GM11168 (cell line): Measurements from ENCODE around the gene CYP46A1.

Experiments used
- in situ Hi-C: fragments of 300-500 bp; cut with MboI; formaldehyde crosslinking; loops from one replicate; pipeline ENCODE4 v1.12.0; 2022; ENCODE audit warnings: low sequenced_read_pairs; ENCODE audit not compliant: unreplicated experiment

Gene CYP46A1

GRCh38 chr14:99703381-99703780, 19.3 kb downstream of the CYP46A1 start:
- in situ Hi-C loops = no loop called here

DNA sequence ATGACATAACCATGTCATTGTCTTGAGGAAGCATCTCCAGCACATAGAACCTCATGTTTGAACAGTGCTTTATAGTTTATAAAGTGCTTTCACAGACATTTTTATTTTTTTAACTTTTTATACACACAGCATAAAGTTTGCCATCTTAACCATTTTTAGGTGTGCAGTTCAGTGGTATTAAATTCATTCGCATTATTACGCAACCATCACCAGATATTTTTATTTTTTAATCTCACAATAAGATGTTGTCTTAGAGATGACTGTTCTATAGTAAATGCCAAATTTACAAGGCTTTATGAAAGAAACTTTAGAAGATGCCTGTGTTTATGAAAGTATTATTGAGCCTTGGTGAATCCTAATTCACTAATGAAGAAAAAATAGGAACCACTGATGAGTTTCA, 19.9 kb downstream of the CYP46A1 start:
- in situ Hi-C loops = no loop called here

DNA sequence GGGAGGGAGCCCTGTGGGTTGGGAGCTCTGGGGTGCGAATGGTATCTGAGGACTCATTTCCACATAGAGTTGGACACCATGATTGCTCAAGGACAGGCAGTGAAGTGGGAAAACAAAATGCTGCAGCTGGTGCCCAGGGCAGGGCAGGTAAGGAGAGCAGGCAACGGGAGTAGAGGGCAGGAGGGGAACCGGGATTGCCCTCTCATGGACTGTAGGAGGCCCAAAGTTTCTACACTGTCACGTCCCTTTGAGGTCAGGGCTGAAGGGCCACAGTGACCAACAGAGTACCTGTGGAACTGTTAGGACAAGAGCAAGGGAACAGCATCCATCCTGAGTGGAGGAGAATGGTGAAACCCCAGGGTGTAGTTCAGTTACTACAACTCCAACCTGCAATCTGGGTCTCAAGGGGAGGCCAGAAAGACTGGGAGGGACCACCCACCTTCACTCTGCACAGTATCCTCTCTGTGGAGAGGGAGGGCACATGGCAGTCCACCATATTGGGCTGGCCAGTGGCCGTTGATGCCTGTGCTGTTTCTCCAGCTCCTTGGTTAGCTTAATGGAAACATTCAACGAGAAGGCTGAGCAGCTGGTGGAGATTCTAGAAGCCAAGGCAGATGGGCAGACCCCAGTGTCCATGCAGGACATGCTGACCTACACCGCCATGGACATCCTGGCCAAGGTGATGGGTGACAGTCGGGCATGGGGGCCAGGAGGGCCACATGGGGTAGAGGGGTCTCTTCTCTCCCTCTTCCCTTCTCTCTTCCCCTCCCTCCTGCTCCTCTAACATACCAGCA, 22.2 kb downstream of the CYP46A1 start:
- in situ Hi-C loops = no loop called here

DNA sequence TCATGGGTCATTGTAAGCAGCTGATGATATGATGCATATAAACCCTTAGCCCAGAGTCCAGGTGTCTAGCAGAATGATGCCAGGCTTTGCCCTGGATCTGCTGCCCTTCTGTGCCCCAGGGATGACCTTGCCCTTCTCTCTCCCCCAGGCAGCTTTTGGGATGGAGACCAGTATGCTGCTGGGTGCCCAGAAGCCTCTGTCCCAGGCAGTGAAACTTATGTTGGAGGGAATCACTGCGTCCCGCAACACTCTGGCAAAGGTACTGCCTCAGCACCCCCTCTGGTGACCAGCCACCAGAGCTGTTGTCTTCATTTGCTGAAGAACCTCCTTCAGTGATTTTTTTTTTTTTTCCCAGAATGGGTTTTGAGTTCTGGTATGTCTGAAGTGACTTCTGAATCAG, 23.3 kb downstream of the CYP46A1 start:
- in situ Hi-C loops = no loop called here

- in situ Hi-C loops = no loop called here
Observed at GRCh38 chr14:99707921-99708320, 23.8 kb downstream of the CYP46A1 start.

DNA sequence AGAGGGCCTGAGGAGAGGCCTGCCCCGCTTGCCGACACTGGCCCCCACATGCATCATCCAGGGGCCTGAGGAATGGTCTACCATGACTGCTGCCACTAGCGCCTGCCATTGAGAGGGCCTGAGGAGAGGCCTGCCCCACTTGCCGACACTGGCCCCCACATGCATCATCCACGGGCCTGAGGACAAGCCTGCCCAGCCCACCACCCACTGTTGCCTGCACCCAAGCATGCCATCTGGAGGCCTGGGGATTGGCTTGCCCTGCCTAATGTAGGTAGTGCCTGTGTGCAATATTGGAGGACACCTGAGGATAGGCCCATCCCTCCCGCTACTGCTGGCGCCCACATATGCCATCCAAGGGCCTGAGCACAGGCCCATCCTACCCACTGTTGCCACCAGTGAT, 24.4 kb downstream of the CYP46A1 start:
- in situ Hi-C loops = no loop called here

GRCh38 chr14:99713972-99714371, 29.9 kb downstream of the CYP46A1 start:
- in situ Hi-C loops = no loop called here

DNA sequence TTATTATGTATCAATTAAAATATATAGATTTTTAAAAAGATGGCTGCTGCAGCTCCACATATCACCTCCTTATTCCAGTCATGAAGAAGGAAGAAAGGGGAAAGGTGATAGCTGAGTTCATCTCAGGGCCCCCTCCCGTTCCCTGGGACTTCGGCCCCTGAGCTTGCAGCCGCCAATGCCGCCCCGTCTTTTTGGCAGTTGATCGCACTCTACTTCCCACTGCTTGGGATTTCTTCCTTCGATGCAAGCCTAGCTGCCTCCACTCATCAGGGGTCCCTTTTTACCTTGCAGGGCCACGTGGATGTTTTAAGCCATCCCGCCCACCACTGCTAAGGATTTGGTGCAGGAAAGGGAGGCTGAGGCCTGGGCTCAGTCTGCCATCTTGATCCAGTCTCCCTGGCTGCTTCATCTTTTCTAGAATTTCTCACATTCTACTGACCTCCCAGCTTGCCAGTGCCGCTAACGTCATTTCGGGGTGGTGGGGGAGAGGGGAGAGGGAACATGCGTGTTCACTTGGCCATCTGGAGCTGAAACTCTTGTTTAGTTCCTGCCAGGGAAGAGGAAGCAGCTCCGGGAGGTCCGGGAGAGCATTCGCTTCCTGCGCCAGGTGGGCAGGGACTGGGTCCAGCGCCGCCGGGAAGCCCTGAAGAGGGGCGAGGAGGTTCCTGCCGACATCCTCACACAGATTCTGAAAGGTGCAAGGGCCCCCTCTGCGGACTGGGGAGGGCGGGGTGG, 31.3 kb downstream of the CYP46A1 start:
- in situ Hi-C loops = no loop called here

- in situ Hi-C loops = no loop called here
Observed at GRCh38 chr14:99716091-99716849, 32.2 kb downstream of the CYP46A1 start.

DNA sequence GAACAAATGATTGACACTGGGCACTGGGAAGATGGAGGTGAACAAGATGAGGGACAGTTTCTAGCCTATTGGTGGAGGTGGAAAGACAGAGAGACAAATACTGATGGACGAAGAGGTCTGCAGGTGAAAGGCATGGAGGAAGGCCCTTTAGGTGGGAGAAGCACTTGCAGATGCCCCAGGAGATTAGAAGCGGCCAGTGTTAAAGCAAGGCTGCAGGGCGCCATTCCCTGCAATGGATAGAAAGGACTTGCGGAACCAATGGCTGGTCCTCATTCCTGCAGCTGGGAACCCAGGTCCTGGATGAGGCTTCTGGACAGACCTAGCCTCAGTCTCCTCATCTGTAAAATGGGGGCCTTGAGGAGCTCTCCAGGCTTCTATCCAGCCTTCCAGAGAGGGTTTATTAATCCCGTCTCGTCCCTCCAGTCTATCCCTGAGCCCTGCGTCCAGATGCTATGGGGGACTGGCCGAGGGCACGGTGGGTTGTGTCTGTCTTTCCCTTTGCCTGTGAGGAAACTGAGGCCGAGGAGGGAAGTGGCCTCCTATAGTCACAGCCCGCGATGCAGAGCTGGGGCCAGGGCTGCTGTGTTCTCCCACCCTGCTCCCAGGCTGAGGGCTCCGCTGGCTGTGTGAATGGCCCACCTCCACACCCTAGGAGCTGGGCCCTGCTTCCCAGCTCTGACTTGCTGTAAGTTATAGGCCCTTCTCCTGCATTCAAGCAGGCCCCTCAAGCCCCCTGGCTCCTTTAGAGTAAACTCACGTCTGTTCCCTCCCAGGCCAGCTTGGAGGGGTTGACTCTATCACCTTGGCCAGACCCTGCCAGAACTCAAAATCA, 33.0 kb downstream of the CYP46A1 start:
- in situ Hi-C loops = no loop called here

DNA sequence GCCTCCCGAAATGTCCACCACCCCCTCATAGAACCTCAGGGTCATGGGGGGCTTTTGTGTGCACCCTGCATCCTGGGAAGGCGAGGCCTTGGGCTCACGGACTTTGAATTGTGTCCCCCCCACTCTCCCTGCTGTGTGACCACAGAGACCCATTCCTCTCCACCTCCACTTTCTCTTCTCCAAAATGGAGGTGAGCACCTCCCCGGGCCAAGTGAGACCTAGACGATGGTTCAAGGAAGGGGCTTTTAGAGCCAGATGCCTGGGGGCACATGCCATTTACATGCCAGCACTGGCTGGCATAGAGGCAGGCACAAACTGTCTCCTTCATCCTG, 33.5 kb downstream of the CYP46A1 start:
- in situ Hi-C loops = no loop called here

DNA sequence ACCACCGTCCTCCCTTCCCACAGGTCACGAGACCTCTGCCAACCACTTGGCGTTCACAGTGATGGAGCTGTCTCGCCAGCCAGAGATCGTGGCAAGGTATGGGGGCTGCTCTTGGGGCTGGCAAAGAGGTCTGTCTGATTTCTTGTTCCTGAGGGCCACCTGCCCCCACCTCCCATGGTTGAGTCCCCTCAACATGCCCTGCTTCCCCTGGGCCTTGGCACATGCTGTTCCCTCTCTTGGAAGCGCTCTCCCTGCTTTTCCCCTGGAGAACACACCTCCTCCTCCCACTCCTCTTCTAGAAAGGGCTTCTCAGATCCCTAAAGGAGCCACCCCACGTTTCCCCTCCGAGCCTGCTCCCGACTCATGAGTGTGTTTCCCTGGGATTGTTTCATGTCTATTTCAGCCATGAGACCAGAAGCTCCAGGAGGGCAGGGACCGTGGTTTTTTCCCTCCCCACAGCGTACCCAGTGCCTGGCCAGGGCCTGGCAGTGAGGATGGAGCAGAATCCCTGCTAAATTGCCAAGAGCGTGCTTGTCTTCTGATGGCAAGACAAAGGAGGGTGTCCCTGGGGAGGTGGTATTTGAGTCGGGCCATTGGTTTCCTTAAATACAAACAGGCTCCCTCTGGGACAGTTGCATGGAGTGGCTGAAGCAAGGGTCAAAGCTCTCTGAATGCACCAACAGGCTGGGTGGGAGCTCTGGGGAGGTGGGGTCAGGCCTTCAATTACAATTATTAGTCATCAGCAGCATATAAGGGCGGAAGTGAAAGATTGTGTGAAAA, 34.1 kb downstream of the CYP46A1 start:
- in situ Hi-C loops = no loop called here

DNA sequence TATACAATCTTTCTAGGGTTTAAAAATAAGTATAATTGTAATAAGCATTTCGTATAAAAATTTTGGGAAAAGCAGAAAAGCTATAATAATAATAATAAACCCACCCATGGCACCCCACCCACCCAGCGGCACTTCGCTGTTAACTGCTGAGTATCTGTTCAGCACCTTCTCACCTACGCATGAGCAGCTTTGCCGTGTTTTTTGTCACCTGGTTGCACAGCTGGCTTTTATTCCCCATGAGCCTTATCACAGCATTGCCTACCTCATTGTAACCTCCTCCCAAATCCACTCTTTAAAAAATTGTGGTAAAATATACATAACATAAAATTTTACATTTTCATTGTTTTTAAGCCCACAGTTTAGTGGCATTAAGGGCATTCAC, 34.7 kb downstream of the CYP46A1 start:
- in situ Hi-C loops = no loop called here

- in situ Hi-C loops = no loop called here
Observed at GRCh38 chr14:99720941-99721791, 37.1 kb downstream of the CYP46A1 start.

- in situ Hi-C loops = no loop called here
Observed at GRCh38 chr14:99721792-99722516, 37.9 kb downstream of the CYP46A1 start.

GRCh38 chr14:99722741-99723140, 38.6 kb downstream of the CYP46A1 start:
- in situ Hi-C loops = no loop called here

DNA sequence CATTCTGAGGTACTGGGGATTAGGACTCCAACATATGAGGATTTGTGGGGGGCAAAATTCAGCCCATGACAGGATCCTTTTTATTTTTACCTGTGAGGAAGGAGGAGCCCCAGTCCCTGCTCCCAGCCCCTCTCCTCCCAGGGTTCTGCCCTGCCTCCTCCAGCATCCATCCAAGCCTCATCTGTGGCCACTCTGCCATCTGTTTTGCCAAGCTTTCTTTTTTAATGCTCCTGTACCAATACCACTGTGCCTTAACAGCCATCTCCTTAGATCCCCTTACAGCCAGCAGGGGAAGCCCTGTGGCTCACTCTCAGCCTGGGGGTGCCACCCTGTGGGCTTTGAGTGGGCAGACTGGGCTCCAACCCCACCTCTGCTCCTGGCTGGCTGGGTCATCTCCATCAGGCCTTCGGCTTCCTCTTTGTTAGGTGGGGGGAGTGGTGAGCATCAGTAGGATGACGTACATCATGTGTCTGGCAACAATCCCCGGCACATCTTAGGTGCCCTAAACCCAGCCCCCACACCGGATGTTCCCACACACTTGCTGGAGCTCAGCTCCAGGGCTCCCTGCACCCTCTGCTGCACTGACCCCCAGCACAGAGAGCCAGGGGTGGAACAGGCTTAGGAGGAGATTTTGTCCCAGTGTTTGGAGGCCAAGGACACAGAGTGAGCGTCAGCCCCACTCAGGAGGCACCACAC, 40.2 kb downstream of the CYP46A1 start:
- in situ Hi-C loops = no loop called here
